Activated effector memory CD4-positive, alpha-beta T cell treated with Interleukin-2 at 50 U/mL for 16 hours (primary cell): ENCODE data around the gene CPSF4L.
A peak's percentile ranks its signal among the peaks of the same experiment; 100 is the strongest.

Source experiments
- DNase-seq: peaks from one replicate; pipeline ENCODE4 v3.0.0-alpha.2; 2020

The CPSF4L gene

GRCh38 chr17:73231395-73231794, 30.3 kb downstream of the CPSF4L start:
- no peak for DNase-seq

- DNase-seq = no peak
Observed at GRCh38 chr17:73230088-73230487, 31.6 kb downstream of the CPSF4L start.

- DNase-seq = no peak
Observed at GRCh38 chr17:73228748-73229236, 32.9 kb downstream of the CPSF4L start.

DNA sequence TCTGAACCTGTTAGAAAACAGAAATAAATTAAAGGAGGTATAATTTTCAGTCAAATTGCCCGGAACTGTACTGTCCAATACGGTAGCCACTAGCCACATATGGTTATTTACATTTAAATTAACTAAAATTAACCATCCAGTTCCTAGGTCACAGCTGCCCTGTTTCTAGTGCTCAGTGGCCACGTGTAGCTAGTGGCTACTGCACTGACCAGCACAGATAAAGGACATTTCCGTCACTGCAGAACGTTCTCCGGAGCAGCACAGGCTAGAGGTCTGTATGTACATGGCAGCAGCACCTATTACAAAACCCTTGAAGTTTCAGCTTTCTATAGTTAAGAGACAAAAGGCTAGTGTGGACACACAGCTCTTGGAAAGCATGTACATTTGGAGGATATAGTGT, 33.7 kb downstream of the CPSF4L start:
- no peak for DNase-seq

DNA sequence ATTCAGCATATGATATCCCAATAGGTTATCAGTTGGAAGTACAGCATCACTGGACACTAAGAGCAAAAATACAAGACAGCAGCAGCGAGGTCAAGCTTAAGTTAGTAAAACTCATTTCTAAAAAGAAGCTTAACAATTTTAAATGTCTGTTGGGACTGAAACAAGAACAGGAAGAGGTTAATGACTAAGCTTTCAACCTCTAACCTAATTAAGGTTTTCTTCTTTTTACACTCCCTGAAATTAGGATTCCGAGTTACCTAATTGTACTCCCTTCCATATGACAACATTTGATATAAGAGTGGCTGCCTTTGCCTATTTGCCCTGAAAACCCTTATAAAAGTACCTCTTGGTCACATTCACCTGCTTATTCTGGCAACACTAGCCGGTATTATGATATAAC, 34.3 kb downstream of the CPSF4L start:
- no peak for DNase-seq

DNA sequence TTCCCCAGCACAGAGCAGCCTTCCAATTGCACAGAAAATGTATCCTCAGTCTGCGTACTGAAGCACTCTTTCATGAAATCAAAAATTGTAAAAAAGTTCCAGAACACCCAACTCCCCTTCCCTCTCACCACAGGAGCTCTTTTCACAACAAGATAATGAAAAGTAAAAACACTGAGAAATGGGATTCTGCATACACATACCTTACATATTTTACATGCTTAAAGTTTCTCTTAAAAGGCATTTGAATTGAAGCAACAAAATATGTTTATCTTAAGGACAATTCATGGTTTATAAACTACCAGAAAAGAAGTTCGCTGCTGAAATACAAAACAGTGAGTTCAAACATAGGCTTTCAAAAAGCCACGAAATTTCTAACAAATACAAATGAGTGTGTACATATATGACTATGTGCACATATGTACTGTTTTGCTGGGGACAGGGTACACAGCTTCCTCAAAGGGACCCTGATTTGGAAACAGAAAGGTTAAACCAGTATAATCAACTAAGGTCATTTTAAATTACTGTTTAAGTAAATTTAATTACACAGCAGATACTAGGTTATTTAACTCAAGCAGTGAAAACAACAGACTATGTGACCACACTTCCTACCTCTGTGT, 35.0 kb downstream of the CPSF4L start:
- DNase-seq = no peak

- no peak for DNase-seq
Observed at GRCh38 chr17:73224663-73225305, 36.9 kb downstream of the CPSF4L start.

DNA sequence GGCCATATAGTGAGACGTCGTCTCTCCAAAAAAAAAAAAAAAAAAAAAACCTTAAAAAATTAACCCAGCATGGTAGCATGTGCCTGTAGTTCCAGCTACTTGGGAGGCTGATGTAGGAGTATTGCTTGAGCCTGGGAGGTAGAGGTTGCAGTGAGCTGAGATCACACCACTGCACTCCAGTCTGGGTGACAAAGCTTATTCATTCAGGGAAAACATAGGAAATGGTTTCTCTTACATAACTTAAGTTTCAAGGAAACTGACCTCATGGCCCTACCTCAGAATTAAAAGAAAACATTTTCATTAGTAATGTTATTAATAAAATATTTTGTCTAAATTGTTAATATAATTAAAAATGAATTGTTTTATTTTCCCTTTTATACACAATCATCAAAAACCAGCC, 37.4 kb downstream of the CPSF4L start:
- DNase-seq = no peak

DNA sequence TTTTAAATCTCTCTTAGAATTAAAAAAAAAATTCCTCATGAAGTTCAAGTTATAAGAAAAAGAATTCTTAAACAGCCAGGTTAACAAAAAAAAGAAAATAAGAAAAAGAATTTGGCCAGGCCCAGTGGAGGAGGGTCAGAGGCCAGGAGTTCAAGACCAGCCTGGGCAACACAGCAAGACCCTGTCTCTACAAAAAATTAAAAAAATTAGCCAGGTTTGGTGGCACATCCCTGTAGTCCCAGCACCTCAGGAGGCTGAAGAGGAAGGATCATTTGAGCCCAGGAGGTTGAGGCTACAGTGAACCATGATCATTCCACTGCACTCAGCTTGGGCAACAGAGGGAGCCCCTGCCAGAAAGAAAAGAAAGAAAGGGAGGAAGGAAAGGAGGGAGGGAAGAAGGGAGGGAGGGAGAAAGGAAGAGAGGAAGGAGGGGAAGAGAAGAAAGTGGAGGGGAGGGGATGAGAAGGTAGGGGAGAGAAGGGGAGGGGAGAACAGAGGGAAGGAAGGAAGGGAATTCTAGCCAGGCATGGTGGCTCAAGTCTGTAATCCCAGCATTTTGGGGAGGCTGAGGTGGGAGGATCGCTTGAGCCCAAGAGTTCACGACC, 38.0 kb downstream of the CPSF4L start:
- DNase-seq = no peak

DNA sequence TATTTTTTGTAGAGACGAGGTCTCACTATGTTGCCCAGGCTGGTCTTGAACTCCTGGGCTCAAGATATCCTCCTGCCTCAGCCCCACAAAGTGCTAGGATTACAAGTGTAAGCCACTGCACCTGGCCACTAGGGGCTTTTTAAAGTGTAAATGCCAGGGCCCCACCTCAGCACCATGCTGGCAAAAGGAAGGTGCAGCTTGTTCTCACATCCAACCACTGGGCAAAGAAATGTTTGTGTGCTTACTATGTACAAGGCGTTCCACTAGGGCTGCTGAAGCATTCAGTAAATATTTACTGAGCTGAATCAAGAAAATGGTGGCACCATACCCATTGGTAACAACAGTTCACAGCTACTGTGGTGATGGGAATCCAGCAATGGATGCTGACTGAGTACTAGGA, 46.2 kb downstream of the CPSF4L start:
- no peak for DNase-seq

DNA sequence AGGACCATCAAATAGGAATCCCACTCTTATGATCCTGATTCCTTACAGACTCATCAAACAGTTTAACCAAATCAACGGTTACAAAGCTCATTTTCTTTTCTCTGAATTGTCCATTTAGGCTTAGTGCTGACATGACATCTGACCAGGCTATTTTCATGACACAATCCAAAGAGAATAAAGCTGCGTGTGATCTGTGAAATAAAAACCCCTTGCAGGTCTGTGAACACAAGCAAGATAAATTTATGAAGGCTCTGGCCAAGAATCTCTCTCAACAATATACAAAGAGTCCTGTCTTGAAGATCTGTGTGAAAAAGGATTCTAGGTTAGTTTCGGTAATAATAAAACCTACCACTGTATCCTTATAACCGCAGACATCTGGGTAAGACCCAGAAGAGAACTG, 46.8 kb downstream of the CPSF4L start:
- DNase-seq = no peak

DNA sequence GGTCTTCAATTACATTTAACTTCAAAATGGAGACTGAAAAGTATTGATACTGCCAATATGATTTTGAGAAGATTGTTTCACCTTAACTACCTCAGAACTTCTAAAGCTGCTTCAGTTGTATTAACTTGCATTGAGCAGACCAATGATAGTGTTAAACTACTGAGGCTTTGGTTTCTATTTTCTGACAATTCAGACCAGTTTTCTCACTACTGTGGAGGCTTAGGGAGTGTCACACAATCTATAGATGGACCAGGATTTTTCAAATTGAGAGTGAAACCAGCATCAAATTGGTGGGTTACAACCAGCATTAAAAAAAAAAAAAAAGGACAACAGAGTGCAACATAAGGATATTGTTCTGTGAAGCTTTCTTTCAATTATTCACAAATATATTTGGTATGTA, 47.7 kb downstream of the CPSF4L start:
- no peak for DNase-seq

DNA sequence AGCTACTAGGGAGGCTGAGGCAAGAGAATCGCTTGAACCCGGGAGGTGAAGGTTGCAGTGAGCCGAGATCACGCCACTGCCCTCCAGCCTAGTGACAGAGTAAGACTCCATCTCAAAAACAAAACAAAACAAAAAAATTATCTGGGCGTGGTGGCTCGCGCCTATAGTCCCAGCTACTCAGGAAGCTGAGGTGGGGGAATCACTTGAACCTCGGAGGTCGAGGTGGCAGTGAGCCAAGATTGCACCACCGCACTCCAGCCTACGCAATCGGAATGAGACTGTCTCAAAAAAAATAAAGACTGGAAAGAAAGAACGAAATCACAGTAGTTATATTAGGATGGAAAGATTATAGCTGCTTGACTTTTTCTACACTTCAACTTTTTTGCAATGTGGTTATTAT, 49.9 kb downstream of the CPSF4L start:
- peak; percentile 56 for DNase-seq

DNA sequence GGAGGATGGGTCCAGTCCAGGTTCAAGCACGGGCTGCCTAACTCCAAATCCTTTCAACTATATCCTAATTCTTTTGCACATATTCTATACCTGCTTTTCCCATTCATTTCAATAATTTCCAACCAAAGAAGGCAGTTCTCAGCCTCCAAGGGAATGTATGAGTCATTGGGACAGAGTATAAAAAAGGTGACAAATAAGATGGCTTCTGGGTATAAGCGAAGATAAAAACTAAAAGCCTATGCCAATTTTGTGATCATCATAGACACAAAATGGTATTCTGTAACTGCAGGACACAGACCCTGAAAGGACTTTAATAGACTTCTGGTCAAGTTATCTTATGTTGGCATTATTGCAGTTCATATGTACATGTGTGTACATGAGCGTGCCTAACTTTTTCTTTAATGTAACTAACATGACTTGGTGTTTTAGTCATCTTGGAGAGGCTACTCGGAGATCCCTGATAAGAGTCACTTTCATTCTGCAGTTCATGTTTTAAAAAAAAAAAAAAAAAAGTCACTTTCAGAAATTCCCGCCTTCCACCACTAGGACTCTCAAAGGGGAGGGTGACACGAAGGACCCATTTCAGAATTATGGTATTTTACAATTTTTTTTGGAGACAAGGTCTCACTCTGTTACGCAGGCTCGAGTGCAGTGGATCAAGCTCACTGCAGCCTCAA, 51.5 kb downstream of the CPSF4L start:
- no peak for DNase-seq

DNA sequence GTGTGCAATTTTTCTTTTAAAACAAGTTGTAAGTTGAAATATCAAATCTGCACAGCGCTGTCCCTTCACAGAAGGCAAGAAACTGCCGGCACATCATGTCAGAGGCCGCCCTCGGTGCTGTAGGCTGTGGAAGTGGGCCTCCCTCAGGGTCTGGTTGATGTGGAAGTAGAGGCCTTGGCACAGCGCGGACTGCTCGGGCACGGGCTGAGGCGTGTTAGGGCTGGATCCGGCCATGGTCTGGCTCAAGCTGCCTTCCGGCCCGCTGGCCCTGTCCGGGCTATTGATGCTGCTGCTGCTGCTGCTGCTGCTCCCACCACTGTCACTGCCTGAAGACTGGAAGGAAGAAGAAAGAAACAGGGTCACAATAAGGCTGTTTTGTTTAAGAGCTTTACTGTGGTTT, 52.2 kb downstream of the CPSF4L start:
- no peak for DNase-seq

- no peak for DNase-seq
Observed at GRCh38 chr17:73208139-73208827, 53.4 kb downstream of the CPSF4L start.

DNA sequence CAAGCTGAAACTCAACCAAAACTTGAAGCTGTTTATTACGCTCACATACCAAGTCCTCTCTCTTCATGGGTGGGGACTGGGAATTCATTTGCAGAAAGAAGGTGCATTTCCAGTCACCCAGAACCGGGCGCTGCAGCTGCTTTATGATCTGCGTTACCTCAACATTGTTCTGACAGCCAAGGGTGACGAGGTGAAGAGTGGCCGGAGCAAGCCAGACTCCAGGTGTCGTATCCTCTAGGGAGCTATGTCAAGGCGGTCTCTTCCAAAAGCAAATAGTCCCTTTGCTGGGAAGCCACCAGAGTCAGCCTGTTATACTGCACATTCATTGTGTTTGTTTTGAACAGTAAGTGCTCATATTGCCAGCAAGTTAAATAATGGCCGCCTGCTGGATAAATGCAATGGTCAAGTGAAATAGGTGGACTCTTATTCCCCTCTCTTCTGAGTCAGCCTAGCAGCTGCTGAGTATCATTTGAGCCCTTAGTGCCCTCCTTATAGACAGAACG, 56.2 kb downstream of the CPSF4L start:
- no peak for DNase-seq

DNA sequence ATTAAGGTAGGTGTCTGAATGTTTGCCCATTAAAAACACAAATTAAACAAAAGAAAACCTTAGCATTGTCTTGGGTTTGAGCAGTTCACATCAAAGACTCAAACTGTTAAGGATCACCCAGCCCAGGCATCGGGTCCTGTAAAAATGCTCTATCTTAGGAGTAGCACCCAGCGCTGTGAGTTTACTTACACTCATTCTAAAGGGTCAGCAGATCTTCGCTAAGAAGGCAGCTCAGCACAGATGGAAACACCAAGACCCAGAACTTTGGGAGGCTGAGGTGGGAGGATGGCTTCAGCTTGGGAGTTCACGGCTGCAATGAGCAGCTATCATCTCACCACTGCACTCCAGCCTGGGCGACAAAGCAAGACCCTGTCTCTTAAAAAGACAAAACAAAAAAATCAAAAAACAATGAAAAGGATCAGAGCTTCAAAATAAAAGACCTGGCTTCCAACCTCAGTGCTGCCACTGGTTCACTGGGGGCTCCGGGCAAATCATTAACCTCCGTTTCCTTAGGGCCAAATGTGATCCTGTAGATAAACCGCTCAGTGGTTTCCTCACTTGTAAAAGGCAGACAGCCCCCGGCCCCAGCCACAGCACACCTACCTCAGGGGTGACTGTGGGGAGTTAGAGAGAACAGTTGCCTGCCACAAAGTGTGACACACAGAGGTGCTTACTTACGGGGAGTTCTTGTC, 57.7 kb downstream of the CPSF4L start:
- peak; percentile 8 for DNase-seq

- no peak for DNase-seq
Observed at GRCh38 chr17:73203135-73203787, 58.4 kb downstream of the CPSF4L start.

DNA sequence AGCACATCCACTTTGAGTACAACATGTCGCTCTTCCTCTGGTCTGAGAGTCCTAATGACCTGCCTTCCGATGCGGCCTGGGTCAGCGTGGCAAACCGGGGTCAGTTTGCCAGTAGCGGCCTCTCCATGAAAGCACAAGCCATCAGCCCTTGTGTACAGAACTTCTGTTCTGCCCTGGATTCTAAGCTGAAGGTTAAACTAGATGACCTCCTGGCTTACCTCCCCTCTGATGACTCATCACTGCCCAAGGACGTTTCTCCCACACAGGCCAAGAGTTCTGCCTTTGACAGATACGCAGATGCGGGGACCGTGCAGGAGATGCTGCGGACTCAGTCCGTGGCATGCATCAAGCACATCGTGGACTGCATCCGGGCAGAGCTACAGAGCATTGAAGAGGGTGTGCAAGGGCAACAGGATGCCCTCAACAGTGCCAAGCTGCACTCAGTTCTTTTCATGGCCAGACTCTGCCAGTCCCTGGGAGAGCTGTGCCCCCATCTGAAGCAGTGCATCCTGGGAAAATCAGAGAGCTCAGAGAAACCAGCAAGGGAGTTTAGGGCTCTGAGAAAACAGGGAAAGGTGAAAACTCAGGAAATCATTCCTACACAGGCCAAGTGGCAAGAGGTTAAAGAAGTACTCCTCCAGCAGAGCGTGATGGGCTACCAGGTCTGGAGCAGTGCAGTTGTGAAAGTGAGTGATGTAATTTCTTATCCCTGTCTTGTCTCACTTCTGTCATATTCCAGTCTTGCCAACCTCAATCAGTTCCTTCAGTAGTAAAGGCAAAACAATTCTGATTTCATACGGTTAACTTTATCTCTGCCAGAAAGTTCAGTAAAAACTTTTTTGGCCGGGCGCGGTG, 60.2 kb downstream of the CPSF4L start:
- no peak for DNase-seq

DNA sequence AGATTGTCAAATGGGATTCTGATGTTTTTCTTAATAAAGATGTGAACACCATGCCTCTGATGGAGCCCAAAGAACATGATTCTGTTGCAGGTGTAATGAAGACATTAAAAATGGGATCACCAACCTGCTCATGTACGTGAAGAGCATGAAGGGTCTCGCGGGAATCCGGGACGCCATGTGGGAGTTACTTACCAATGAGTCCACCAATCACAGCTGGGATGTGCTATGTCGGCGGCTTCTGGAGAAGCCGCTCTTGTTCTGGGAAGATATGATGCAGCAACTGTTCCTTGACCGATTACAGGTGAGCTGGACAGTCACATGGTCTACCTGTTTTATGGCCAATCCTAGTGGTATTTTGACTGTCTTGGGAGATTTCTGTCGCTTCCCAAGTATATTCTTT, 61.2 kb downstream of the CPSF4L start:
- DNase-seq = no peak
